Measurements from ENCODE around the gene ZCCHC24. TPM values are rescaled to one million over a fixed set of nuclear protein-coding genes. Genes with fewer than 3 reads are reported as not detected.

The ZCCHC24 gene
- polyA plus RNA-seq, 3 donors: 3.9 to 5.0 (median 4.0) TPM

- no peak for DNase-seq
- no peaks in the 10 kb centered on the region for H3K9me3 ChIP-seq (replicated peaks in 1 of 2; ENCODE audit: control insufficient read depth in 1 of 2, insufficient read depth in 1 of 2, low read length in 2 of 2)
- WGBS (ENCODE audit: insufficient coverage): 90% methylated on average over 7 of the region's 12 CpGs
- peak overlapping the region in 1 of 2 donors; percentile 99 for H3K27ac ChIP-seq (ENCODE audit: low read depth in 1 of 2, low read length in 2 of 2)
- Mint-ChIP-seq H3K36me3 (peaks cover 33% of the 10 kb centered on the region in 2 donors), H3K27me3 (ENCODE audit: low read depth in 3 of 3) (peaks cover 1 to 4% (median 4%) of the 10 kb centered on the region in 3 donors), H3K27ac (peak overlapping the region in 4 of 7 donors; percentile 37 to 96 (median 70)), H3K4me1 (peaks cover 59% of the 10 kb centered on the region), H3K9me3 (peaks cover 0 to 2% (median 0%) of the 10 kb centered on the region in 7 donors), H3K4me3 (peak overlapping the region in 1 of 2 donors; percentile 92)
- intact Hi-C loops (cut with micrococcal nuclease): loop anchor here (2.0 to 5.0 kb wide), 4 partner anchors 16 to 99 kb away; no protein-coding TSS in a partner anchor
- H3K4me2 ChIP-seq (replicated peaks; ENCODE audit: extremely low read depth, low read length, poor library complexity, severe bottlenecking): peak overlapping the region; percentile 82
- H3K27me3 ChIP-seq (ENCODE audit: control insufficient read depth in 2 of 2, insufficient read depth in 2 of 2, low read length in 2 of 2): no peaks in the 10 kb centered on the region
- peaks cover 42% of the 10 kb centered on the region for H4K20me1 ChIP-seq (ENCODE audit: insufficient read depth, low read length)
- H2AFZ ChIP-seq (ENCODE audit: insufficient read depth, low read depth, low read length, poor library complexity, severe bottlenecking): no peak overlapping the region
- TF ChIP-seq CTCF (IDR thresholded peaks at IDR 0.05): no peak
- peak overlapping the region in 1 of 3 experiments; percentile 83 for H3K4me3 ChIP-seq (replicated peaks in 1 of 3; ENCODE audit: low read depth in 2 of 3, low read length in 3 of 3)
- H3K36me3 ChIP-seq (replicated peaks in 1 of 2; ENCODE audit: control insufficient read depth in 1 of 2, insufficient read depth in 2 of 2, low read length in 2 of 2): peaks cover 26 to 30% of the 10 kb centered on the region in 2 donors
- H3K4me1 ChIP-seq (ENCODE audit: control insufficient read depth in 1 of 2, insufficient read depth in 2 of 2, low read length in 2 of 2): peaks cover 65 to 76% of the 10 kb centered on the region in 2 donors
- peaks cover 49% of the 10 kb centered on the region for H3K79me2 ChIP-seq (ENCODE audit: insufficient read depth, low read length)
- H3K9ac ChIP-seq (ENCODE audit: insufficient read depth, low read length, poor library complexity, severe bottlenecking): peak overlapping the region; percentile 100
Measured at GRCh38 chr10:79346388-79347225, 98.8 kb downstream of the ZCCHC24 start.

DNA sequence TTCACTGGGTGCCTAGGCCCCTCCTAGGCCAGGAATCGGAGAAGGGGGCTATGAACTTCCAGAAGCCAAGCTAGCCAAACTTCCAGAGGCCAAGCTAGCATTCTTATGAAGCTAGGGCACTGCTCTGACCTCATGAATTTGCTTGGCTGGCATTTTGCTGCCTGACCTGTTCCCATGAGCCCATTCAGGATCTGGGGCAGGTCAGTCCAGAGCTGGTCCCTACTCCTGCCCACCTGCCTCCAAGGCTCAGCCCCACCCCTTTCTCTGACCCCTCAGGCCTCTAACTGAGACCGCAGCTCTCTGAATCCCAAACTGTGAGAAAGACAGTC lies 99.4 kb downstream of the ZCCHC24 start:
- no peak for TF ChIP-seq CTCF (IDR thresholded peaks at IDR 0.05)
- Histone ChIP-seq H3K4me1 (ENCODE audit: control insufficient read depth in 1 of 2, insufficient read depth in 2 of 2, low read length in 2 of 2) (peaks cover 60 to 70% of the 10 kb centered on the region in 2 donors), H3K4me2 (replicated peaks; ENCODE audit: extremely low read depth, low read length, poor library complexity, severe bottlenecking) (no peak overlapping the region), H4K20me1 (ENCODE audit: insufficient read depth, low read length) (peaks cover 36% of the 10 kb centered on the region), H3K9ac (ENCODE audit: insufficient read depth, low read length, poor library complexity, severe bottlenecking) (no peak overlapping the region), H3K27ac (ENCODE audit: low read depth in 1 of 2, low read length in 2 of 2) (no peak overlapping the region), H3K36me3 (replicated peaks in 1 of 2; ENCODE audit: control insufficient read depth in 1 of 2, insufficient read depth in 2 of 2, low read length in 2 of 2) (peaks cover 20 to 24% of the 10 kb centered on the region in 2 donors), H3K79me2 (ENCODE audit: insufficient read depth, low read length) (peaks cover 45% of the 10 kb centered on the region), H3K27me3 (ENCODE audit: control insufficient read depth in 2 of 2, insufficient read depth in 2 of 2, low read length in 2 of 2) (no peaks in the 10 kb centered on the region), H3K9me3 (replicated peaks in 1 of 2; ENCODE audit: control insufficient read depth in 1 of 2, insufficient read depth in 1 of 2, low read length in 2 of 2) (no peaks in the 10 kb centered on the region), H3K4me3 (replicated peaks in 1 of 3; ENCODE audit: low read depth in 2 of 3, low read length in 3 of 3) (no peak overlapping the region), H2AFZ (ENCODE audit: insufficient read depth, low read depth, low read length, poor library complexity, severe bottlenecking) (no peak overlapping the region)
- H3K9me3 Mint-ChIP-seq: peaks cover 0 to 2% (median 0%) of the 10 kb centered on the region in 7 donors
- no peak overlapping the region for H3K4me3 Mint-ChIP-seq
- DNase-seq: no peak
- peak overlapping the region in 5 of 7 donors; percentile 2 to 80 (median 53) for H3K27ac Mint-ChIP-seq
- peaks cover 27% of the 10 kb centered on the region in 2 donors for H3K36me3 Mint-ChIP-seq
- WGBS (ENCODE audit: insufficient coverage): 100% methylated on average over 2 of the region's 2 CpGs
- intact Hi-C loops (cut with micrococcal nuclease): loop anchor here (2.0 to 5.0 kb wide), 4 partner anchors 15 to 99 kb away; no protein-coding TSS in a partner anchor
- H3K27me3 Mint-ChIP-seq (ENCODE audit: low read depth in 3 of 3): peaks cover 1 to 4% (median 4%) of the 10 kb centered on the region in 3 donors
- H3K4me1 Mint-ChIP-seq: peaks cover 54% of the 10 kb centered on the region

Measured in CD14-positive monocyte (primary cell).